ENCODE data around the gene THOP1.
A peak's percentile ranks its signal among the peaks of the same experiment; 100 is the strongest.
"Not testable (repeated sequence)": the region's sequence is repeated elsewhere in the genome, so short reads cannot be mapped to it uniquely, and the experiment has no call there.

Gene THOP1

GRCh38 chr19:2817237-2817829 lies 32.0 kb downstream of the THOP1 start:
- DNase-seq: not testable (repeated sequence)

DNA sequence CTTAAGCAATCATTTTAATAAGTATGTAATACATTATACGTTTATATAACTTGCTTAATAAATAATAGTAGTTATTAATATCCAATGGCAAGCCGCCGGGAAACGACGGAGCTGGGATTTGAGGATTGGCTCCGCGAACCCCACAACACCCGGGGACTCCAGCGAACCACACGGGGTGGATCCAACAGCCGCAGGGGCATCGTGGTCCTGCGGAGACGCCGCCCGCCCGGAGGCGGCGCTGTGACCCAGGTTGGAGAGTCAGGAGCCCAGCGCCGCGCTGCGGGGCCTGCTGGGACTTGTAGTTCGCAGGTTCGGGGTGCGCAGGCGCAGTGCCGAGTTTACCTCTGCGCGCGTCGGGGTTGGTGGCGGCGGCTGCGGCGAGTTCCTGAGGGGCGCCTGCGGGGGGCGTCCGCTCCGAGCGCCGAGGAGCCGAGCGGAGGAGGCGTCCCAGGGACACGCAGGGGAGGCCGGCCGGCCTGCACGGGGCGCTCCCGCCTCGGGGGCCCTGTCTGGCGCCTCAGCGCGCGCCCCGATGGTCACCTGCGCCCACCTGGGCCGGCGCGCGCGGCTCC lies 34.3 kb downstream of the THOP1 start, which contains the start of gene ZNF554:
Gene ZNF554, plus strand, starts transcription at position 329 of the 572 bp plus-strand sequence. Its CDS starts 204 bp downstream, at position 533.
- DNase-seq: peak; percentile 91

- DNase-seq: no peak
Measured at GRCh38 chr19:2820112-2820702, 34.9 kb downstream of the THOP1 start.

DNA sequence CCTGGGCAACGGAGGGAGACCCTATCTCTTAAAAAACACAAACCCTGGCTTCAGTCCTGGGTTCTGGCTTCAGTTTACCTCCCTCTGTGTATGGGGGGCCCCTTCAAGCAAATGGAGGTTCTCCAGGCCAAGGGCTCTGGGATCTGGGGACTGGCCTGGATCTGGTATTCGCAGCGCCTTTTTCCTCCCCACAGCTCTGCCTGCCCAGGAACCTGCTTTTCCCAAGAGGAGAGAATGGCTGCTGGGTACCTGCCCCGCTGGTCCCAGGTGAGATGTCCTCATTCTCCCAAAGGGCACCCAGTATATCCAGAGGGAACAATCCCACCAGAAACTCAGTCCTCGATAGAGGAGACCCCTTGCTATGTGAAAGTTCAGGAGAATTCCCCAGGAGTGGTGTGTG lies 37.5 kb downstream of the THOP1 start:
- DNase-seq: no peak

- DNase-seq: no peak
Measured at GRCh38 chr19:2823646-2824045, 38.3 kb downstream of the THOP1 start.

DNA sequence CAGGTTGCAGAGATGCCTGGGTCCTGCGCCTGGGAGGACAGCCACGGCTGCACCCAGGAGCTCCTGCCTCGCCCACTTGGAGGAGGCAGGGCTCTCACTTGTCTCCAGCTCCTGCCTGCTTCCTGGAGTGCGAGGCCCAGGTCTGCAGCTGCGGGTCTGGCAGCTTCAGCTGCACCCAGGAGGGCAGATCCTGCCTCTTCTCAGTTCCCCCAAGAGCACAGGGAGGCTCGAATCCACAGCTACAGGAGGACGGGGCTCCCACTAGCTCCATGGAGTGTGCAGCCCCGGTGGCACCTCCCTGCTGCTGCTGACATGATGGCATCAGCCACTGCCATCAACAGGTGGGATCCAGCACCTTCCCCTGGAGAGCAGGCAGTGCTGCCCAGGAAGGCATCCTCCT lies 38.8 kb downstream of the THOP1 start:
- no peak for DNase-seq

DNA sequence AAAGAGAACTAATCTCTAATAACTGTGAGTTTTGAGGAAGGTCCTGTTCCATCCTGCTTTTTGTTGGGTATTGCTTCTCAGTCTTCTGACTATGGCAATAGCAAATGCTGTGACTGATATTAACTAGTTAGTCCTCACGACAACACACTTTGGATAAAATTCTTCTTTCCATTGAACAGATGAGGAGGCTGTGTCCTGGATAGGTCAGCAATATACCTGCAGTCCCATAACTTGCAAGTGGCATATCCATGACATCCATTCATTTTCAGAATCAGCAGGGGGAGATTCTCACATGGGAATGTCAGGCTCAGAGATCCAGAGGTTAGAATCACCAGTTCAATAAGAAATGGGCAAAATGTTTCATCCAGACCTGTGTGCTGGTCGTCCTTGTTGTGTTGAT lies 41.7 kb downstream of the THOP1 start:
- no peak for DNase-seq

GRCh38 chr19:2827840-2828489 lies 42.7 kb downstream of the THOP1 start:
- no peak for DNase-seq

GRCh38 chr19:2834294-2834871 lies 49.1 kb downstream of the THOP1 start:
- no peak for DNase-seq

GRCh38 chr19:2837430-2837829 lies 52.1 kb downstream of the THOP1 start:
- no peak for DNase-seq

GRCh38 chr19:2840794-2841791 lies 55.8 kb downstream of the THOP1 start, which contains the start of gene ZNF555:
Gene ZNF555 (plus strand): TSS chr19:2841475. CDS start chr19:2841573, 98 bp downstream.
- peak; percentile 97 for DNase-seq

- no peak for DNase-seq
Measured at GRCh38 chr19:2841855-2842574, 56.7 kb downstream of the THOP1 start.

DNA sequence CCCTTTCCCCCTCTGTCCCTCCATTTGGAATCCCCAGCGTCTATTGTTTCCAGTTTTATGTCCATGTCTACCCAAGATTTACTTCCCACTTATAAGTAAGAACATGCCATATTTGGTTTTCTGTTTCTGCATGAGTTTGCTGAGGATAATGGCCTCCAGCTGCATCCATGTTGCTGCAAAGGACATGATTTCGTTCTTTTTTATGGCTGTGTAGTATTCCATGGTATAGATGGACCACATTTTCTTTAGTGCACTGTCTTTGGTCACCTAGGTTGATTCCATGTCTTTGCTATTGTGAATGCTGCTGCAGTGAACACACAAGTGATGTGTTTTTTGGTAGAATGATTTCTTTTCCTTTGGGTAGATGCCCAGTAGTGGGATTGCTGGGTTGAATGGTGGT lies 59.8 kb downstream of the THOP1 start:
- DNase-seq: no peak

- DNase-seq: no peak
Measured at GRCh38 chr19:2846180-2846894, 61.0 kb downstream of the THOP1 start.

DNA sequence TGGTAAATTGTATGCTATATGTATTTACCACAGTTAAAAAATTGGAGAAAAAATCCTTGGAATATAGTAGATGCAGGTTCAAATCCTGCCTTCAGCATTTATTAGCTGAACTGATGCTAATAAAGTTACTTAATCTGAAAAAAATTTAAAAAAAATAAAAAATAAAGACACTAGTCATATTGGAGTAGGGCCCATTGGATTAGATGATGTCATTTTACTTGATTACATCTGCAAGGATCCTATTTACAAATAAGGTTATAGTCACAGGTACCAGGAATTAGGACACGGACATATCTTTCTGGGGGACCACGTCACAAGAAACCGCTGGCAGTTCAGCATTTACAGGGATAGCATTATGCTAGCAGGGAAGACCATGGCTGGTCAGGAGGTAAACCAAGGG lies 62.2 kb downstream of the THOP1 start:
- DNase-seq: no peak

- peak; percentile 22 for DNase-seq
Measured at GRCh38 chr19:2848616-2849015, 63.3 kb downstream of the THOP1 start.

DNA sequence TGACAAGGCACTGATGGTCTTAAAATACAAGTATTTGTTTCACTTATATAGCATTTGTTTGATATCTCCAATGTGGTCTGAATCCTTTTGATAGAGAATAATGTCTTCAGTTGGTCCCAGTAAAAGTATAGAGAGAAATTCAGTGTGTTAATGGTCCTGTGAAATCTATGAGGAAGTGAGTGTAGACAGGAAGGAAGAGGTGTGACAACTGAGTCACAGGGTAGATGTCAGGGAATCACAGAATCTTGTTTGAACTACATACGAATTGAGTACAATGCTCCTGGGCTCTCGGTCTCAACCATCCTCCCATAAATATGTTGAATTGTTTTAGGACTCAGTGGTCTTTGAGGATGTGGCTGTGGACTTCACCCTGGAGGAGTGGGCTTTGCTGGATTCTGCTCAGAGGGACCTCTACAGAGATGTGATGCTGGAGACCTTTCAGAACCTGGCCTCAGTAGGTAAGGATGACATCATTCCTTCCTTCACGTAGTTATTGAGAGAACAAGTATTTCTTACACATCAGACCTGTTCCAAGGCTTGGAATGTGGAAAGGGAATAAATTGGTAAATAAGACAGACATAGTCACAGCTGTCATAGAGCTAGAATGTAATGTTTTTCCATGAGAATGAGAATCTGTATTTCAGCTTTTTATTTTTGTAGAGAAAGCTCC lies 65.1 kb downstream of the THOP1 start:
- no peak for DNase-seq

GRCh38 chr19:2852598-2852997 lies 67.3 kb downstream of the THOP1 start:
- no peak for DNase-seq

GRCh38 chr19:2853015-2853606 lies 67.8 kb downstream of the THOP1 start:
- no peak for DNase-seq

GRCh38 chr19:2854849-2855248 lies 69.5 kb downstream of the THOP1 start:
- DNase-seq: no peak
